HG03432 (cell line): ENCODE results near the gene RNLS.

Experiments
- ATAC-seq: cut with Tn5 transposase; IDR thresholded peaks from one replicate; pipeline ENCODE4 v1.9.1; 2021; ENCODE audit warnings: mild to moderate bottlenecking, moderate library complexity; ENCODE audit not compliant: unreplicated experiment

The RNLS gene

DNA sequence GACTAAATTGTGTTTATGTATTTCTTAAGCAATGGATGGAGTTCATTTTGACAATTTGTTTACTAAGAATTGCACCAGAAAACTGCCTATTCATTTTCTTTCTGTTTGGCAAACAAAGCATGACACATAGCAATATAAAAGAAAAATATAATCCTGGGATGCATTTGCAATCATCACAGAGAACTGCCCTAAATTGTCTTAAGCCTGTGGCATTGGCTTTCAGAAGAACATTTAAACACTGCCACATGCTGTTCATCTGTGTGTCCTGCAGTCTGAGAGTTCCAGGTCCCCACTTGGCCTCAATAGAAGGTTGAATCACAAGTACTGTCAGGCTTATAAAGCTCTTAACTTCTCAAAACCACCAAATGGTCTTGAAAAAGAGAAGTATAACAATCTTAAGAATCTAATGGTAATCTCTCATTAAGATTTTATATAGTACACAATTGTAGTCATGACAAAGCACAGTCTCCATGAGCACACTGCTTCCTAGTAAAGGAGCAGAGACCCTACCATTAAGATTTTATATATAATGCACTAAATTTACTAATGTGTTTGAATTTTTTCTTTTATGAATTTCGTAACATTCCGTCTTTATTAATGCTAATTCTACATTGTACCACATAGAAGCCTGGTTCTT is 29.9 kb downstream of the RNLS start:
- peak; percentile 70 for ATAC-seq

DNA sequence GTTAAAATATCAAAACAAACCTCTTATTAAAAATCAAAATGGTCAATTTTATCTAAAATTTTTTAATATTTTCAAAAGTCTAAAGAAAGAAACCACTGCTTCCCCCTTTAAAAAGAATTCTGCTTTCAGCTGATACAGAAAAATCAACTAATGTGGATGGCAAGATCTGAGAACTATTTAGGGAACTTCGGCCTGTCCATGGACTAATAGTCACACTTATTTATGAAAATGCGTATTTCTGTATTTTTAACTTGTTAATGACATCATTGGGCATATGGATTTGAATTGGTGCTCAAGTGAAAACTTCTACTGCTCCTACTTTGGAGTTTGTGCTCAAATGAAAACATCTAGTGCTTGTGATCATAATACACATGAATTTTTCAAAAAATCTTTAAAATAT is 31.9 kb downstream of the RNLS start:
- ATAC-seq = no peak

DNA sequence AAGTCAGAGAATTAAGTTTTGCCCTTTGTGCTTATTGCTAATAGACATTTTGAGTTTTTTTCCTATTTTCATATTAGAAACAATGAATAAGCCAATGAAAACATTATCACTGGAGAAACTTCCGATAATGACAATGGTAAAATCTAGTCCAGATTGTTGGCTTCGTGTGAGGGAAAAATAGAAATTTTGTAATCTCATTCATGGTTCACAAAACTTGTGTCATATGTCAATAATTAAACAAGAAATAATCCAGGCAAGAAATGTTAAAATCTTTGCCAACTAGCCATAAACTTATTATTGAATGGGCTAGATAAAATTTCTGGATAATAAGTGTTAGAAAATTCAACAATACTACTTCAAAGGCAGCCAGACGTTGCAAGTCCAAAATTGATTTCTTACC is 36.6 kb downstream of the RNLS start:
- ATAC-seq = no peak

DNA sequence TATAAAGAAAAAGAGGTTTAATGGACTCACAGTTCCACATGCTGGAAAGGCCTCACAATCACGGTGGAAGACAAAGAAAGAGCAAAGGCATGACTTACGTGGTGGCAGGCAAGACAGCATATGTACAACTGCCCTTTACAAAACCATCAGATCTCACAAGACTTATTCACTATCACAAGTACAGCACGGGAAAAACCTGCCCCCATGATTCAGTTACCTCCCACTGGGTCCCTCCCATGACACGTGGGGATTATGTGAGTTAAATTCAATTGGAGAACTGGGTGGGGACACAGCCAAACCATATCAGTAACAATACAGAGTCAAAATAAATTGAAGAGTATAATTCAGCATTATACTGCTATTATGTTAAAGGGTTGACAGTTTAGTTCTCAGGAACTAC is 37.8 kb downstream of the RNLS start:
- no peak for ATAC-seq

DNA sequence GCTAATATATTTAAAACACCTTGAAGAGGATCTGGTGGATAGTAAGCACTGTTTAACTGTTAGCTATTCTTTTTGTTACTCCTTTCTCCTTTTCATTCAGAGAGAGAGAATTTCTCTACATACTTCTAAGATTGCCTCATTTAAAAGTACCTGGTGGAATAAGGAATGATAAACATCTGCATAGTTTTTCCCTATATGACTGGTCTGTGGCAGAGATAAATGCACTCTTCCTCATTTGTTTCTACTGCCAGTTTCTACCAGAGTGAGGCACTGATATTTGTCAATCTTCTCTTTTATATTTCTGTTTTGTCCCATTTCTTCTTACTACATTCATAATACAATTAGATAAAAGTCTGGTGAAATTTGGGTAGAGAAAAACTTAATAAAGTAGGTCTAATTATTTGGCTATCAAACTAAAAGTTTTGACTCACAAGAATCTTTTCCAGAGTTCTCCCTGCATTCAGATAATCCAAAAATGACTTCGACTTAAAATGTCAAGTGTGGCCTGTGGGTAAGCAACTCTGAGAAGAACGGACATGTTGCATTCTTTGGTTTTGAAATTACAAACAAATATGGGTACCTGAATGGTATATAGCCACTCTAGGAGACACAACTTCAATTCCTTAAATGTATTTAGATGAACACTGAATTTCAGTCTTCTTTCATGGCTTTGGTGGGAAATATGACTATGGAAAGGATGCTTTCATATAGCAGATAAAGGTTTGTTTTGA is 38.8 kb downstream of the RNLS start:
- peak; percentile 60 for ATAC-seq

DNA sequence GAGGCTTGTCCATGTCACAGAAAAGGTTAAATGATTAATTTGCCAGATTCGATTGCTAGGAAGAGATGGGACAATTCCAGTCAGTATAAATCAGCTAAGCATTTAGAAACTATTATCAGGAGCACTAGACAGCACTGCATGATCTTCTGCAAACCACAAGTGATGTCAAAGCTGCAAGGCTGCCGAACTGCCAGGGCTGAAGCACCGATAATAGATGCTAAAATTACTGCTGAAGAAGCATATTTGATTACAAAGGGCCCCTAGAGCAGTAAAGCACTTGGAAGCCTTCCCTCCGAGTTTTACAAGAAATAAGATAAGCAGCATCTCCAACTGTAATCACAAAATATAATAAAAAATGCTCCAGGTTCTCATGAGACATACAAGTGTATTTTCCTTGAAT is 40.6 kb downstream of the RNLS start:
- ATAC-seq = no peak

DNA sequence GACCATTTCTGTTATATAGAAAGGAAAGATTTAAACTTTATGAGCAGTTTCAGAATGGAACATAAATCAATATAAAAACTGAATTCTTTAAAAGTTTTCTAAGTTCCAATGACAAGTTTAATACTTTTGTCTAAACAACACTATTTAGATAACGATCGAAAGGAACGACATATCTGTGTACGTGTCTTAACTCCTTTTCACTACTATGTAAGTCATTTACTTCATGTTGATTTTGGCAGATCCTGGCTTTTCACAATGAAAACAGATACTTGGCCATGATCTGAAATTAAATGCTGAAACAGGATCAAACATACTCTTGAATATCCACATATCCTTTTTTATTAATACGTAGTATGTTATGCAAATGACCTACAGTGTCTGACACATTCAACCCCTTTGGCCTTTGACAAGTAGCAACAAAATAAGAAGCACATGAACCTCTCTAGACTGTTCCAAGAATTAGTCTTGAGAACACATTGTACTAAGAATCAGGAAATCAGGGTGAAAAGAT is 41.9 kb downstream of the RNLS start:
- no peak for ATAC-seq

DNA sequence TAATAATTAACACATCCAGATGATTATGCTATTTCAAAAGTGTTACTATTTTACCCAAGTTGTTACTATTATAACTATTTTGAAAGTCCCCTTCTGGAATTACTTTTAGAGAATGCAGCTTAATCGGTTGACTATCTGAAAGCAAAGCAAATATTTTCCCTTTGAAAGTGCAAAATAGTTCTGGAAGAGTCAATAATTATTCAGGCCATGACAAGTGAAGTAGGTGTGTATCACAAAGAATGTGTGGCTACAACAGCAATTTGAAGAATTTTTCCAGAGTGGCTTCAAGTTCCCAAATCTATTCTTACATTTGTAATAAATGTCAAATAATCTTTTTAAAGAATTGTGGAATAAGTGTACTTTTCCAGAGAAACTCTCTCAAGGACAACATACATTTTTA is 42.8 kb downstream of the RNLS start:
- ATAC-seq = no peak

DNA sequence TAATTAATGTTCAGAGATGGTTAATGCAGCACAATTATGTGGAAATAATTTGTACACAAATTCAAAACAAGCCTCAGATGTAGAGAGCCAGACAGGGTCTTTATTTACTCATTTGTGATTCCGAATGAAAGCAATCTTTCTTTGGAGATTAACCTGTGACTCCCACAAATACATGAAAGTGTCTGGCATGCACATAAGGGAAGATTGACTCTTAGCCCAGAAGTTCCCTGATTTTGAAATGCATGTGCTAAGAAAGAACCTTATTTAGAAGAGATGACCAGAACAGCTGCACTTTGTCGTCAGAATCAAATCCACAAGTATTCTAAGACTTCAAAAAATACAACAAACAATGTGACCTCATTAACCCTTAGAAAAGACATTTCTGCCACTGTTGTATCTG is 45.1 kb downstream of the RNLS start:
- no peak for ATAC-seq

DNA sequence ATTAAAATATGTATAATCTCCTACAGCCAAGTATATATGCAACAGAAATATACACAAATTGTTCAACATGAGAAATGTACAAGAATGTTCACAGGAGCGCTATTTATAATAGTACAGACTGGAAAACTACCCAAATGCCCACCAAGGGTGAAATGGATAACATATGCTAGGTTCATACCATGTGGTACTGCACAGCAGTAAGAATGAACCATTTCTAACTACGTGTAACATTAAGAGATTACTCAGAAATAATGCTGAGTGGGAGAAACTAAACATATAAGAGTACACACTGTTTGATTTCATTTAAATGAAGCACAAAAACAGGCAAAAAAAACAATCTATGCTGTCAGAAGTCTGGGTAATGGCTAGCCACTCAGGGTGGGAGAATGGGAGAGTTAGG is 45.8 kb downstream of the RNLS start:
- ATAC-seq = no peak

DNA sequence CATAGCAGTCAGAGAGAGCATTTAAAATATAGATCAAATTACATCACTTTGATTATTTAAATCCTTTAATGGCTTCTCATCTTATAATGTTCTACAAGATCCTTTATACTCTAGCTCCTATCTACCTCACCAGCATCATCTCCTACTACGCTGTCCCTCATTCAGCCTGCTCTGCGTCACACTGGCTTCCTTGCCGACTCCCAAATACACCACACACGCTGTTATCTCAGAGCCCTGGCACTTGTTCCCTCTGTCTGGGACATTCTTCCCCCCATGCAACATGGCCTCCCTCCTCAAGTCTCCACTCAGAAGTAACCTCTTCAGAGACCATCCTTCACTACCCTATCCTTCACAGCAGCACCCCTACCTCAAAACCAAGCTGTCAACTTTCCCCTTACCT is 46.7 kb downstream of the RNLS start:
- no peak for ATAC-seq

DNA sequence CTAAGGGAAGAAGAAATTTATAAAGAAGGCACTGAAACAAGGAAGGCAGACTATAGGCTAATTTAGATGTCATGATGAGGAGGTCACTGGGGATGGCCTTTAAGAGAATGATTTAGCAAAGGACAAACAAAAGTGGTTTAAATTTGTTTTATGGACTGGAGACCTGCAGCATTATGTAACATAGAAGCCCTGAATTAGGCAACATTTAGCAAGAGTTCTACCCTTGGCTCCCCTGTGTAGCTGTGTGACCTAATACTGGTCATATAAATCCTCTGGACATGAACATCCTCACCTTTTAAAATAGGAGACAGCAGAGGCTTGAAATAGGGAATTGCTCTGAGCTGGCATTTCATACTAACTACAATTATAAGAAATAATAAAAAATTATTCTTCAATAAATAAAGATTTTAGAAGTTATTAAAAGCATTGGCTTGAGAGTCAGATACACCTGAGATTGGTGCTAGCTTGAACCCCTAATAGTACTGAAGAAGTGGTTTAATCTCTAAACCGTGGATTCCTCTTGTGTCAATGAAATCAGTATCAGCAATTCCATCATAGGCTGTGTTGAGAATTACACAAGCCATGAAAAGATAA is 48.9 kb downstream of the RNLS start:
- no peak for ATAC-seq

DNA sequence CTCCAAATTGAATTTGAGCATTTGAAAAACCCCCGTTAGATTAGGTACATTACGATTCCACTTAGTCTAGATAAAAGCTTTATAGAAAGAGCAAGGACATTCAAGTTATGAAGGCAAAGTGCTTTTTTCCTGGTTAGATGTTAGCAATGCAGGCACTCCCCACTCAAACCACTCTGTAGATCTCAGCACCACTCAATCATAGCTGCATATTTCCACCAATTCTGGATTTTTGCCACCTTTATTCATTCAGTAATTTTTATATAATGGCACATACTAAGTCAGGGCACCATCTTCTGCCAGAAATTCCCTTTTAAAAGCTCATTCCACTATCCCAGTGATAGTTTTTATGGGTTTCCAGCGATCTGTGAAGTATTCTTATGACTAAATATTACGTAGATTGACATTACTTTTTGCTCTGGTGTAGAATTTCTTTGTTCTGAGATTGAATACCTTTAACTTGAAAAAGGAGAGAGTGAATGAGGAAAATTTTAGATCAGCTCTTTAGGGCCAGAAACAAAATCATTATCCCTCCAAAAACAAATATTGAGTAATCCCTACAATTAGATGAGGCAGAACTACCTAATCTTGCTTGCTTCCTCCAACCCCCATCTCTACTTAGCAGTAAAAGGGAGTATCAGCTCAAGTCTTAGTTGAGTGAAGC is 51.6 kb downstream of the RNLS start:
- no peak for ATAC-seq

DNA sequence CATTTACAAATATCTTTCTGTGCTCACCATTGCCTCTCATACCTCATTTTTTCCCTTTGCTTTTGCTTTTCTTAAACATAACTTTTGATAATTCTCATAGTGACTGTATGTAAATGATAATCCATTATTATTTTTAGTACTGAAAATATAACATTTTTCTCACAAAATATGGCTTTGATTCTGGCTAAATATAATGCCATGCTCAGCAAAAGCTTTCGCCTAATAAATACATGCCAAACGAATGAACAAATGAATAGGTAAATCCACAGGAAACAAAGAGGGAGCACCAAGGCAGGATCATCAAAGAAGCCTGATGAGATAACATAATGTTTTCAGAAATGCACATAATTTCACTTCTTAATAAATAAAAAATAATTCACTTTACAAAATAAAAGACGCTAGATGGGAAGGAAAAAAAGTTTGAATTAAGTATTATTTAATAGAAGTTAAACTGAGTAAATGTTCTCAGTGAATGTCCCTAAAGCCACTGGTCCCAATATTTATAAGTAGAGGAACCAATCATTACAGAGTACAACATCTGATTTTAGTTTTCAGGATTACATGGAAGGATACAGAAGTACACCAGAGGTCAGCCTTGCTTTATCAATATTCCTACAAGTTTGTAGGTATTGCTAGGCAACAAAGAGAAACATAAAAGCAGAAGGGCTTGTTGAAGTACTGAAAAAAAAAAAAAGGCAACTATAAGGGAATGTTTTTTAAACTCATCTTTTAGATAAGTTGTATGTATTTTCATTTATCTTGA is 52.3 kb downstream of the RNLS start:
- no peak for ATAC-seq

DNA sequence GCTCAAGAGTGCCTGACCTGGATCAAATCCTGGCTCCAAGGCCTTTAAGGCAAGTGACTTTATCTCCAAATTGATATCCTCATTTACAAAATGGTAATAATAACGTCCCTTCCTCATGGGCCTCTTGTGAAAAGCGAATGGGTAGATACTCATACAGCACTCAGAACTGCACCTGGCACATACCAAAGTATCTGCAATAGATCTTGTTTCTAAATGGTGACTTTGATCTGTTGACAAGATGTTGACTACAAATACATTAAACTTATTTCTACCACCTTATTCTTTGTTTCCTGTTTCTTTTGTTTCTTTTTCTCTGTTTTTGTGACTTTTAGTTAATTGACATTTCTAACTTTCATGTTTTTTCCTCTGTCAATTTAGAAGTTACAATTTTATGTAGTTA is 53.0 kb downstream of the RNLS start:
- no peak for ATAC-seq

DNA sequence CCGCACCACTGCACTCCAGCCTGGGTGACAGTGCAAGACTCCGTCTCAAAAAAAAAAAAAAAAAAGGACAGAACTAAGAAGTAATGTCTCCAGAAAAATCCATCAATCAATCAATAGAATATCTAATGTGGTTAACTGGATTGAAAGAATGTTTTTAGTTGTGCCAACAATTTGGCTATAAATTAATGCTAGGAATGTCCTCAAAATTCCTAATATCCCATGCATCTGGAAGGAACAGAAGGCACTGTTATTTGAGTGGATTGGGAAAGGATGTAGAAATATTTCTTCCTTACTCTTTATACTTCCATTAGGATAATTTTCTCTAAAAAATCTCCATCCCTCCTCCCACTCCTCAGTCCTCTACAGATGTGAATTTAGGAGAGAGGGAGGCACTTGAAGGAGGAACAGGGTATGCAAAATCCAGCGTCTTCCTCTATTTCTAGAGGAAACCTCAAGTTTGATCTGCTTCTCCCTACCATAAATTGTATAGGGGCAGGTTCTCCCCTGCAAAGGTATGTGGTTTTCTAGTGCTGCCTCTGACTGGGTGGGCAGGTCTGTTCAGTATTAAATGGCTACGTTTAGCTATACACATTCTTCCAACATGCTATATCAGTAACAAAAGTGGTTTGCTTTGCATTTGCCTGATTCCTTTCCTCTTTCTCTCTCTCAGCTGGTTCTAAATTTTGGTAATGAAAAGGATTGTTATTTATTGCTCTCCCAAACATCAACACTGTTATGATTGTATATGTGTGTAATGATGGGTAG is 54.1 kb downstream of the RNLS start:
- no peak for ATAC-seq

DNA sequence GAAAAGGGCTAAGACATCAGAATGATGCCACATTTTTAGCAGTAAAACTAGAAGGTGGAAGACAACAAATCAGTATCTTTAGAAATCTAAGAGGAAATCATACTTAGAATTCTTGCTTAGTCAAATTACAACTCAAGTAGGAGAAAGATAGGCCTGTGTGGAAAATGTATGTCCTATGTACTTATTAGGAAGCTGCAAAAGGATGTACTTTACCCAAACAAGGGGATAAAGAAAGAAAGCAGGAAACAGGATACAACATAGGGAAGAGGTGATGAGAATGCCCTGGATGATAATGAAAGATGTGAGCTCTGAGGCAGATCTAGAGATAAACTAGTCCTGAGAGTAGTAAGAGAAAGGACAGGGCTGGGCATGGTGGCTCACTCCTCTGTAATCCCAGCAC is 54.9 kb downstream of the RNLS start:
- no peak for ATAC-seq

DNA sequence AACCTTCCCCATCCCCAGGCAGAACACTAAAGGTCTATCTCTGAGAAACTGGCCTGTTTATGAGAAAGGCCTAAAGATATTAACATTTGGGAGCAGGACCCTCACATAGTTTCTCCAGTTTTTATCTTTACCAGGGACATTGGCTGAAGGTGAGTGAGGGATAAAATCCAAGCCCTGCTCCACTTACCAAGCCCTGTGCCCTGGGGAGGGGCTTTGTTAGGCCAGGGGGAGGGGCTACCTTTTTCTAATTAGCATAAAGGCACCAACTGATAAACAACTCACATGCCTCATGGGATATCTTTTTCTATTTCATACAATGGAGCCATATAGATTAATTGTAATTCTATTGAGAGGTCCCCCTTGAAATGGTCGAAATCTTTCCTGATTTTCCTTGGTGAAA is 55.9 kb downstream of the RNLS start:
- no peak for ATAC-seq

DNA sequence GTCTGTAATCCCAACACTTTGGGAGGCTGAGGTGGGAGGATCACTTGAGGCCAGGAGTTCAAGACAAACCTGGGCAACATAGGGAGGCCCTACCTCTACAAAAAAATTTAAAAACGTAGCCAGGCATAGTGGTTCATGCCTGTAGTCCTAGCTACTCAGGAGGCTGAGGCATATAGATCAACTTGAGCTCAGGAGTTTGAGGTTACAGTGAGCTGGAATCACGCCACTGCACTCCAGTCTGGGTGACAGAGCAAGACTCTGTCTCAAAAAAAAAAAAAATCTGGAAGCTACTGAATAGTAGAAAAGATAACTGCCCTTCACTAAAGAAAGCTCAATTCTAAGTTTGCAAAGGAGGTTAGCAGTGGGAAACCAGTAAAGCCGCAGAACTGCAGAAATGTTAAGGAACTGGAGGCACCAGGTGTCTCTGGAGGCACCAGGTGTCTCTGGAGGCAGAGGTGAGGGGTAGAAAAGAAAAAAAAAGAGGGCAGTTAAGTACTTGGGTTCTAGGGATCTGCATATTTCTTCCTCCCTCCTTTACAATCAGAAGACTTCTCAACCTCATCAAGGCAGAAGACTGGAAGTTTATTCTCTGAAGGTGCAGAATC is 56.5 kb downstream of the RNLS start:
- ATAC-seq = no peak
